Stimulated activated CD8-positive, alpha-beta memory T cell treated with anti-CD3 and anti-CD28 coated beads, Interleukin-12 subunit alpha, Interleukin-12 subunit beta, amount 100 ng/mL, for 1 hour (primary cell): ENCODE data around the gene TMEM233.
"Not testable (repeated sequence)": the region's sequence is repeated elsewhere in the genome, so short reads cannot be mapped to it uniquely, and the experiment has no call there.

Experiments used
- DNase-seq: peaks from one replicate; pipeline ENCODE4 v3.0.0-alpha.2; 2020; ENCODE audit warnings: low read depth

The TMEM233 gene

DNA sequence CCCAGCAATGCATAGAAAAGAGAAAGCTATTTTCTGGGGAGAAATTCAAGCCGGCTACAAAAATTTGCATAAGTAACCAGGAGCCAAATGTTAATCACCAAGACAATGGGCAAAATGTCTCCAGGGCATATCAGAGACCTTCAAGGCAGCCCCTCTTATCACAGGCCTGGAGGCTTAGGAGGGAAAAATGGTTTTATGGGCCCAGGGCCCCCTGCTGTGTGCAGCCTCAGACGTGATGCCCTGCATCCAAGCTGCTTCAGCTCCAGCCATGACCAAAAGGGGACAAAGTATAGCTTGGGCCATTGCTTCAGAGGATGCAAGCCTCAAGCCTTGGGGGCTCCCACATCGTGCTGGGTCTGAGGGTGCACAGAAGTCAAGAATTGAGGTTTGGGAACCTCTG lies 15.8 kb downstream of the TMEM233 start:
- no peak for DNase-seq

DNA sequence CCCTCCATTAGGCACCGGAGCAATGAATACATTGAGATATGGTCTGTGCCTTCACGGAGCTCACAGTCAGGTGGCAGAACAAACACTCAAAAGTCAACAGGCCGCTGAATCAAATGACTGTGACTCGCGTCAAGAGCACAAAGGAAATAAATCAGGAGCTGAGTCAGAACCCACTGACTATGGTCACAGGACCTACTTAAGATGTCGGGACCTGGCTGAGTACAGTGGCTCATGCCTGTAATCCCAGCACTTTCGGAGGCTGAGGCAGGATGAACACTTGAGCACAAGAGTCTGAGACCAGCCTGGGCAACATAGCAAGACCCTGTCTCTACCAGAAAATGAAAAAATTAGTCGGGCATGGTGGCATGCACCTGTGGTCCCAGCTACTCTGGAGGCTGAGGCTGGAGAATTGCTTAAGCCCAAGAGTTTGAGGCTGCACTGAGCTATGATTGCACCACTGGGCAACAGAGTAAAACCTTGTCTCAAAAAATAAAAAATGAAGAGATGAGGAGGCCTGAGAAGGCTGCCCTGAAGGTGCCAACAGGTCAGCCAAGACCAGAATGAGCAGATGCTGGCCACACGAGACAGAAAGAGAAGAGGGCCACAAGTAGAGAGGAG lies 19.9 kb downstream of the TMEM233 start:
- no peak for DNase-seq

- DNase-seq = no peak
These were observed 21.1 kb downstream of the TMEM233 start for GRCh38 chr12:119614705-119615104.

- DNase-seq = no peak
These were observed 22.2 kb downstream of the TMEM233 start for GRCh38 chr12:119615518-119616475.

DNA sequence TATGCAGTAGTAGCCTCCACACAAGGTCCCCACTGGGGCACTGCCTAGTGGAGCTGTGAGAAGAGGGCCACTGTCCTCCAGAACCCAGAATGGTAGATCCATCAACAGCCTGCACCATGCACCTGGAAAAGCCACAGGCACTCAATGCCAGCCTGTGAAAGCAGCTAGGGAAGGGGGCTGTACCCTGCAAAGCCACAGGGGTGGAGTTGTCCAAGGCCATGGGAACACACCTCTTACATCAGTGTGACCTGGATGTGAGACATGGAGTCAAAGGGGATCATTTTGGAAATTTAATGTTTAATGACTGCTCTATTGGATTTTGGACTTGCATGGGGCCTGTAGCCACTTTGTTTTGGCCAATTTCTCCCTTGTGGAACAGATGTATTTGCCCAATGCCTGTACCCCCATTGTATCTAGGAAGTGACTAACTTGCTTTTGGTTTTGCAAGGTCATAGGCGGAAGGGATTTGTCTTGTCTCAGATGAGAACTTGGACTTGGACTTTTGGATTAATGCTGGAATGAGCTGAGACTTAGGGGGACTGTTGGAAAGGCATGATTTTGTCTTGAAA lies 24.8 kb downstream of the TMEM233 start:
- not testable (repeated sequence) for DNase-seq

GRCh38 chr12:119620490-119620889 lies 26.9 kb downstream of the TMEM233 start:
- DNase-seq = no peak

- DNase-seq = no peak
These were observed 28.3 kb downstream of the TMEM233 start for GRCh38 chr12:119621878-119622277.

- DNase-seq = no peak
These were observed 31.4 kb downstream of the TMEM233 start for GRCh38 chr12:119624966-119625365.

GRCh38 chr12:119627019-119627643 lies 33.6 kb downstream of the TMEM233 start:
- DNase-seq = no peak

GRCh38 chr12:119627686-119628085 lies 34.1 kb downstream of the TMEM233 start:
- DNase-seq = no peak

GRCh38 chr12:119630223-119630780 lies 36.7 kb downstream of the TMEM233 start:
- DNase-seq = no peak

GRCh38 chr12:119630962-119631550 lies 37.5 kb downstream of the TMEM233 start:
- no peak for DNase-seq

- no peak for DNase-seq
These were observed 38.5 kb downstream of the TMEM233 start for GRCh38 chr12:119631930-119632678.

DNA sequence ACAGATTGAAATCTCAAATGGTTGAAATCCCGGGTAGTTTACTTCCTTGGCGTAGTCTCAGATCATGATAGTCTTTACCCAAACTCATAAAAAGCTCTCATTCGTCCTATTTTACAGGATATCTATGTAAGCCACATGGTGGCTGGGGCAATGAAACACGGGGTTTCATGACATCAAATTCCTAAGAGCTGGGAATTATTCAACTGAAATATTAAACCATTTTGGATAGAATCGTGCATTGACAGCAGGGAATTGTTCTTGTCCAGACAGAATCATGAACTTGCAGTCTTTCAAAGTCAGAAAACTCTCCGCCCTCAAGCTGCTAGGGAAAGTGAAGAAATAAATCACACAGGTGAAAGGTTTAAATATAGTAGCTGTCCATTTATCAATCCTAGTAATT lies 41.2 kb downstream of the TMEM233 start:
- no peak for DNase-seq

GRCh38 chr12:119642986-119643385 lies 49.4 kb downstream of the TMEM233 start:
- DNase-seq = no peak

GRCh38 chr12:119644930-119645329 lies 51.4 kb downstream of the TMEM233 start:
- DNase-seq = no peak

GRCh38 chr12:119645535-119646059 lies 52.0 kb downstream of the TMEM233 start:
- no peak for DNase-seq

- DNase-seq = no peak
These were observed 55.7 kb downstream of the TMEM233 start for GRCh38 chr12:119649202-119649808.

- DNase-seq = no peak
These were observed 59.1 kb downstream of the TMEM233 start for GRCh38 chr12:119652665-119653064.

DNA sequence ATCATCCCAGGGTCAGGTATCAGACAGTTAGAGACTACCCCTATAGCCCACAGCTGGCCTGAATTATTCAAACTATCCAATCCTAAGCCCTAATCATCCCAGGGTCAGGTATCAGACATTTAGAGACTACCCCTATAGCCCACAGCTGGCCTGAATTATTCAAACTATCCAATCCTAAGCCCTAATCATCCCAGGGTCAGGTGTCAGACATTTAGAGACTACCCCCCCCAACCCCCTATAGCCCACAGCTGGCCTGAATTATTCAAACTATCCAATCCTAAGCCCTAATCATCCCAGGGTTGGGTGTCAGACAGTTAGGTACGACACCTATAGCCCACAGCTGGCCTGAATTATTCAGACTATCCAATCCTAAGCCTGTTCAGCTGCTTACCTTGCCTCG lies 63.4 kb downstream of the TMEM233 start:
- not testable (repeated sequence) for DNase-seq
